Parathyroid adenoma (tissue), 2 donors: ENCODE results near the gene HAND2.

Experiments
- H2AFZ ChIP-seq: fragments of 300-600 bp; sonication (generic); one replicate; pipeline ENCODE4 v1.7.0; 2017; ENCODE audit warnings: antibody characterized with exemption, mild to moderate bottlenecking
- H3K27ac ChIP-seq: fragments of 300-600 bp; sonication (generic); one replicate; pipeline ENCODE4 v1.7.0; 2017
- H3K27me3 ChIP-seq: fragments of 300-600 bp; sonication (generic); one replicate; pipeline ENCODE4 v1.7.0; 2017; ENCODE audit warnings: low read length; ENCODE audit not compliant: control insufficient read depth, insufficient read depth
- H3K36me3 ChIP-seq: fragments of 300-600 bp; sonication (generic); one replicate; pipeline ENCODE4 v1.7.0; 2017; ENCODE audit warnings: low read length; ENCODE audit not compliant: control insufficient read depth, insufficient read depth
- H3K4me1 ChIP-seq: fragments of 300-600 bp; sonication (generic); one replicate; pipeline ENCODE4 v1.7.0; 2017; ENCODE audit warnings: control low read depth
- H3K4me2 ChIP-seq: fragments of 300-600 bp; sonication (generic); one replicate; pipeline ENCODE4 v1.7.0; 2017; ENCODE audit warnings: low read length
- H3K4me3 ChIP-seq: fragments of 300-600 bp; sonication (generic); one replicate; pipeline ENCODE4 v1.7.0; 2017; ENCODE audit warnings: low read depth, low read length
- H3K79me2 ChIP-seq: fragments of 300-600 bp; sonication (generic); one replicate; pipeline ENCODE4 v1.7.0; 2017; ENCODE audit warnings: control low read depth
- H3K9ac ChIP-seq: fragments of 300-600 bp; sonication (generic); one replicate; pipeline ENCODE4 v1.7.0; 2017; ENCODE audit warnings: mild to moderate bottlenecking
- H3K9me3 ChIP-seq: fragments of 300-600 bp; sonication (generic); one replicate; pipeline ENCODE4 v1.7.0; 2017; ENCODE audit warnings: low read length; ENCODE audit not compliant: control insufficient read depth
- TF ChIP-seq, protein P1 (sequence below): fragments of 300-600 bp; sonication (generic); IDR thresholded peaks from one replicate; pipeline ENCODE4 v1.7.0; 2017; ENCODE audit warnings: antibody characterized with exemption, mild to moderate bottlenecking
- donor health status: primary hyperparathyroidism.

The HAND2 gene

GRCh38 chr4:173488656-173489055 is 41.4 kb downstream of the HAND2 start:
- TF ChIP-seq, protein P1, sequence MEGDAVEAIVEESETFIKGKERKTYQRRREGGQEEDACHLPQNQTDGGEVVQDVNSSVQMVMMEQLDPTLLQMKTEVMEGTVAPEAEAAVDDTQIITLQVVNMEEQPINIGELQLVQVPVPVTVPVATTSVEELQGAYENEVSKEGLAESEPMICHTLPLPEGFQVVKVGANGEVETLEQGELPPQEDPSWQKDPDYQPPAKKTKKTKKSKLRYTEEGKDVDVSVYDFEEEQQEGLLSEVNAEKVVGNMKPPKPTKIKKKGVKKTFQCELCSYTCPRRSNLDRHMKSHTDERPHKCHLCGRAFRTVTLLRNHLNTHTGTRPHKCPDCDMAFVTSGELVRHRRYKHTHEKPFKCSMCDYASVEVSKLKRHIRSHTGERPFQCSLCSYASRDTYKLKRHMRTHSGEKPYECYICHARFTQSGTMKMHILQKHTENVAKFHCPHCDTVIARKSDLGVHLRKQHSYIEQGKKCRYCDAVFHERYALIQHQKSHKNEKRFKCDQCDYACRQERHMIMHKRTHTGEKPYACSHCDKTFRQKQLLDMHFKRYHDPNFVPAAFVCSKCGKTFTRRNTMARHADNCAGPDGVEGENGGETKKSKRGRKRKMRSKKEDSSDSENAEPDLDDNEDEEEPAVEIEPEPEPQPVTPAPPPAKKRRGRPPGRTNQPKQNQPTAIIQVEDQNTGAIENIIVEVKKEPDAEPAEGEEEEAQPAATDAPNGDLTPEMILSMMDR: no peak
- no peaks in the 10 kb centered on the region for H3K36me3 ChIP-seq
- no peak overlapping the region for H3K4me2 ChIP-seq
- H3K79me2 ChIP-seq: no peaks in the 10 kb centered on the region
- no peak overlapping the region for H2AFZ ChIP-seq
- H3K27me3 ChIP-seq: no peaks in the 10 kb centered on the region
- no peak overlapping the region for H3K27ac ChIP-seq
- no peaks in the 10 kb centered on the region for H3K4me1 ChIP-seq
- H3K9me3 ChIP-seq: no peaks in the 10 kb centered on the region
- no peak overlapping the region for H3K4me3 ChIP-seq
- H3K9ac ChIP-seq: no peak overlapping the region

DNA sequence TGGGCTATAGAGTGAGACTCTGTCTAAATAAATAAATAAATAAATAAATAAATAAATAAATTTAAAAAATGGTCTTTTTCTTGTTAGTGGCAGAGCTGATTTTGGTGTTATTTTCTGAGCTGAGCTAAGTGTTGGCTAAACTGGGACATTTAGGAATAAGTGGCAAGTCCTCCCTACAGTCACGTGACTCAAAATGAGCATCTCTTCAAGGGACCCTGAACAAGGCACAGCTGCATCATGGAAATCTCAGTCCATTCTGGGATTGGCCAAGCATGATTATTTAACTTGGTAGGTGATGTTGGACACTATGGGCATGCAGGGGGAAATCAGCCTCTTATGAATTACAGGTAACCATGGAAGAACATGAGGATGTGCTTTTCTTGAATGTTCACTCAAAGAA is 42.0 kb downstream of the HAND2 start:
- Histone ChIP-seq H3K27me3 (no peaks in the 10 kb centered on the region), H3K9me3 (no peaks in the 10 kb centered on the region), H3K9ac (no peak overlapping the region), H3K36me3 (no peaks in the 10 kb centered on the region), H3K27ac (no peak overlapping the region), H3K79me2 (no peaks in the 10 kb centered on the region), H3K4me3 (no peak overlapping the region), H2AFZ (no peak overlapping the region), H3K4me1 (no peaks in the 10 kb centered on the region), H3K4me2 (no peak overlapping the region)
- TF ChIP-seq, protein P1: no peak

- Histone ChIP-seq H3K27ac (no peak overlapping the region), H3K36me3 (no peaks in the 10 kb centered on the region), H2AFZ (no peak overlapping the region), H3K9me3 (no peaks in the 10 kb centered on the region), H3K4me1 (no peaks in the 10 kb centered on the region), H3K4me2 (no peak overlapping the region), H3K27me3 (no peaks in the 10 kb centered on the region), H3K4me3 (no peak overlapping the region), H3K79me2 (no peaks in the 10 kb centered on the region), H3K9ac (no peak overlapping the region)
- TF ChIP-seq, protein P1: no peak
Observed at GRCh38 chr4:173486714-173487392, 43.2 kb downstream of the HAND2 start.

DNA sequence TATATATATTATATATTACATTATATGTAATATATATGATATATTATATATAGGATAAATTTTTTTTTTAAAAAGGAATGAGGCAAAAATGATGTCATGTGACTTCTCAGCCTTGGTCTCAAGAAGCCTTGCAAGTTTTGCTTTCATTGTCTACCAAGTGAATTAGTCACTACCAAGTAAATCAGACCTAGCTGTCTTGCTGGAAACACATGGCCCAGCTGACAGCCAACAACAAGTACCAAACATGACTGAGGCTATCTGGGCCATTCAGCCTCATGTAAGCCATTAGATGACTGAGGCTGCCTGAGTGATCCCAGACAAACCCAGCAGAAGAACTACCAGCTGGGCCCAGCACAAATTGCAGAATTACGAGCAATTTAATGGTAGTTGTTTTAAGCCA is 44.9 kb downstream of the HAND2 start:
- H3K4me2 ChIP-seq: no peak overlapping the region
- H3K79me2 ChIP-seq: no peaks in the 10 kb centered on the region
- no peak overlapping the region for H2AFZ ChIP-seq
- no peak overlapping the region for H3K9ac ChIP-seq
- H3K27ac ChIP-seq: no peak overlapping the region
- H3K4me1 ChIP-seq: no peaks in the 10 kb centered on the region
- TF ChIP-seq, protein P1: no peak
- H3K4me3 ChIP-seq: no peak overlapping the region
- no peaks in the 10 kb centered on the region for H3K27me3 ChIP-seq
- no peaks in the 10 kb centered on the region for H3K9me3 ChIP-seq
- no peaks in the 10 kb centered on the region for H3K36me3 ChIP-seq

DNA sequence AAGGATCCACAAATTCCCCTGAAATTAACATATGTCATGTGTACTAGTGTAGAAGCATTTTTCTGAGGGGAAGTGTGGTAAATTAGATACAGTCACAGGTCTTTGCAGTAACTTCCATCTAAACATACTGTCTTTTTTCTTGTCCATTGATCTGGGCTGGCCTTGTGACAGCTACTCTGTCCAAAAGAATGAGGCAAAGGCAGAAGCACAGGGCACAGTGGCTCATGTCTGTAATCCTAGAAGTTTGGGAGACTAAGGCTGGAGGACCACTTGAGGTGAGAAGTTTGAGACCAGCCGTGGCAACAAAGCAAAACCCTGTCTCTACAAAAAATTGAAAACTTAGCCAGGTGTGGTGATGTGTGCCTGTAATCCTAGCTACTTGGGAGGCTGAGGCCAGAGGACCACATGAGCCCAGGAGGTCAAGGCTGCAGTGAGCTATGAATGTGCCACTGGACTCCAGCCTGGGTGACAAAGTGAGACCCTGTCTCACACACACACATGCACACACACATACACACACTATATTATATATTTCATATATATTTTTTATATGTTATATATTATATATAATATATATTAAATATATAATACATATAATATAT is 47.6 kb downstream of the HAND2 start:
- H3K4me1 ChIP-seq: no peaks in the 10 kb centered on the region
- H3K27me3 ChIP-seq: no peaks in the 10 kb centered on the region
- H3K36me3 ChIP-seq: no peaks in the 10 kb centered on the region
- TF ChIP-seq, protein P1: no peak
- no peak overlapping the region for H3K27ac ChIP-seq
- no peaks in the 10 kb centered on the region for H3K9me3 ChIP-seq
- no peak overlapping the region for H3K4me2 ChIP-seq
- no peak overlapping the region for H3K4me3 ChIP-seq
- H2AFZ ChIP-seq: no peak overlapping the region
- H3K79me2 ChIP-seq: no peaks in the 10 kb centered on the region
- H3K9ac ChIP-seq: no peak overlapping the region
